GM12872 (cell line): Measurements from ENCODE around the gene GAS7.

ENCODE experiments used
- TF ChIP-seq, protein P1 (sequence below): IDR thresholded peaks from 3 replicates; pipeline ENCODE4 v1.5.1; 2011; ENCODE audit warnings: low read depth, mild to moderate bottlenecking, low read length, moderate library complexity; ENCODE audit not compliant: insufficient read depth

GAS7 gene

DNA sequence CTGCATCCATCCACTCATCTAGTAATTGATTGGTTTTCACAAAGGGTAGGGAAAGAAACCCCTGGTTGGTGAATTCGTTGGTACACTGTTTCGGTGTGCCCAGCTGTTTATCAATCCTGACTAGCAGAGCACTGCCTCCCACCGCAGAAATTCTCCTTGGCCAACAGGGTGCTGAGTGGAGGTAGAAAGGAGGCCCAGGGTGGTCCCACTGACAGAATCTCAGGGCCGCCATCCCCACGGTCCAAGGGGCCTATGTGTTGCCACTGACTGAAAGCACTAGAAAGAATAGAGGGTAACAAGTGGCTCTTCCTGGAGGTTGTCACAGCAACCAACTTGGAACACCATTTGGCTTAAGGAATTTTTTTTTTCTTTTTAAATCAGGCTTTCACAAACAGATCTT, 284.9 kb downstream of the GAS7 start:
- TF ChIP-seq, protein P1, sequence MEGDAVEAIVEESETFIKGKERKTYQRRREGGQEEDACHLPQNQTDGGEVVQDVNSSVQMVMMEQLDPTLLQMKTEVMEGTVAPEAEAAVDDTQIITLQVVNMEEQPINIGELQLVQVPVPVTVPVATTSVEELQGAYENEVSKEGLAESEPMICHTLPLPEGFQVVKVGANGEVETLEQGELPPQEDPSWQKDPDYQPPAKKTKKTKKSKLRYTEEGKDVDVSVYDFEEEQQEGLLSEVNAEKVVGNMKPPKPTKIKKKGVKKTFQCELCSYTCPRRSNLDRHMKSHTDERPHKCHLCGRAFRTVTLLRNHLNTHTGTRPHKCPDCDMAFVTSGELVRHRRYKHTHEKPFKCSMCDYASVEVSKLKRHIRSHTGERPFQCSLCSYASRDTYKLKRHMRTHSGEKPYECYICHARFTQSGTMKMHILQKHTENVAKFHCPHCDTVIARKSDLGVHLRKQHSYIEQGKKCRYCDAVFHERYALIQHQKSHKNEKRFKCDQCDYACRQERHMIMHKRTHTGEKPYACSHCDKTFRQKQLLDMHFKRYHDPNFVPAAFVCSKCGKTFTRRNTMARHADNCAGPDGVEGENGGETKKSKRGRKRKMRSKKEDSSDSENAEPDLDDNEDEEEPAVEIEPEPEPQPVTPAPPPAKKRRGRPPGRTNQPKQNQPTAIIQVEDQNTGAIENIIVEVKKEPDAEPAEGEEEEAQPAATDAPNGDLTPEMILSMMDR = no peak

DNA sequence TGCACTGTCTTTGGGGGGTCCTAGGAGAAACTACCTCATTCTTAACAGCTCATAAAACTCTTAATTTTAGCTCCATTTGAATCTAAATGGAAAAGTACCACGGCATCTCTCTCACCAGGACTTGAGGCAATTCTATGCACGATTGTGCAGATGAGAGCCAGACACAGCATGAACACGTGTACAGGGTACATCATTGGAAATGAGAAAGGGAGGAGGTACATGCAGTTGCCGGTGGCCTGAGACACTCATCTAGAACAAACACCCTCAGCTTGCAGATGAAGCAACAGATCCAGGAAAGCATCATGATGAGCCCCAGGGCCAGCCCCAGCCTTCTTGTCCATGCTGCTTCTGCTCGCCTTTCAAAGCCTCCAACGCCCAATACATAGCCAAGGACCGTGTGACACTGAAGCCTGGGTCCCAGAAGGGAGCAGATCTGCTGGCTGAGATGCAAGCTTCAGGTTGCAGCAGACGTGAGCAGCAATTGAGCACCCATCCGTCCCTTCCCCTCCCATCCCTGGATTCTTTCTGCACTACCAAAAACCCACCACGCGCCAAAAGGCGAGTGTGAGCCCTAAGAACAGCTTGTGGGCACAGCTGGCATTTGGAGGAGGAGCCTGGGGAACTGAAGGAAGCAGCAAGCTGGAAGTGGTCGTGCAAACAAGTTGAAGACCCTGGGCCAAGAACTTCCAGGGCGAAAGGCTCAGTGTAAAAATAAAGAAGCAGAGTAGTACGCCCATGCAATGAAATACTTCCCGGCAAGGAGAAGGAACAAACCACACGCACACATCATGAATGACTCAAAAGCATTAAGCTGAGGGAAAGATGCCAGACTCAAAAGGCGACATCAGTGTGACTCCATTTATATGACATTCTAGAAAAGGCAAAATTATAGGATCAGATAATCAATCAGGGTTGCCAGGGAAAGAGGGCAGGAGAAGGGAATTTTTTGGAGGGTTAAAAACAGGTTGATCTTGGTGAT, 286.0 kb downstream of the GAS7 start:
- TF ChIP-seq, protein P1 = no peak

DNA sequence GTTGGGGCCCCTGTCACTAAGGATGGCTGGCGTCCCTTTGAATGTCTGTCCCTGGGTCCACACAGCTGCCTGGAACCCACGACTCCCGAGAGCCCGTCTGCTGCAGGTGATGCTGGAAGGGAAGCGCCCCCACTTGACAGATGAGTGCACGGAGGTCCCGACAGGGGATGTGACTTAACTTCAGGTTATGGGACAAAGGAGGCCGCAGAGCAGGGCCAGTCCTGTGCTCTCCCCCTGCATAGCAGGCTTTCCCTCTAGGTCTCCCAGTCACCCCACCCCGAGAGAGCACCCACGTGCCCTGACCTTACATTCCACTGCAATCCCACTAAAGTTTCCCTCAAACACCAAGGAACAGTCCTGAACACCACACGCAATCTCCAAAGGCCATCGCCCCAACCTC, 287.3 kb downstream of the GAS7 start:
- TF ChIP-seq, protein P1 = no peak

DNA sequence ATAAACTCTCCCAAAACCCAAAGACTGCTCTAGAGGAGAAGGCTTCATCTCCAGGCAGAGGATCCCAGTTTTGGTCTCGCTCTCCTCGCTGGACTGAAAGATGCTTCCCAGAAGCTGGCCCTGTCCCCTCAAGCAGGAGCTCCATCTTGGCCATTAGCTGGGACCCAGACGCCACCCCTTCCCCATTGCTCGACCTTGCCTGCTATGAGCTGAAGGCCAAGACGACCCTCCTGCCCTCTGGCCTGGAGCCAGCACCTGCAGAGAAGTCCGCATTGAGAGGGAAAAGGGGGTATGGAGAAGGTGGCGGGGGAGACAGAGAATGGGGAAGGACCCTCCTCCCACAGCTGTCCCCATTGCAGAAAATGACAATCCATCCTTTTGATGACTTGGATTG, 289.8 kb downstream of the GAS7 start:
- TF ChIP-seq, protein P1 = no peak

DNA sequence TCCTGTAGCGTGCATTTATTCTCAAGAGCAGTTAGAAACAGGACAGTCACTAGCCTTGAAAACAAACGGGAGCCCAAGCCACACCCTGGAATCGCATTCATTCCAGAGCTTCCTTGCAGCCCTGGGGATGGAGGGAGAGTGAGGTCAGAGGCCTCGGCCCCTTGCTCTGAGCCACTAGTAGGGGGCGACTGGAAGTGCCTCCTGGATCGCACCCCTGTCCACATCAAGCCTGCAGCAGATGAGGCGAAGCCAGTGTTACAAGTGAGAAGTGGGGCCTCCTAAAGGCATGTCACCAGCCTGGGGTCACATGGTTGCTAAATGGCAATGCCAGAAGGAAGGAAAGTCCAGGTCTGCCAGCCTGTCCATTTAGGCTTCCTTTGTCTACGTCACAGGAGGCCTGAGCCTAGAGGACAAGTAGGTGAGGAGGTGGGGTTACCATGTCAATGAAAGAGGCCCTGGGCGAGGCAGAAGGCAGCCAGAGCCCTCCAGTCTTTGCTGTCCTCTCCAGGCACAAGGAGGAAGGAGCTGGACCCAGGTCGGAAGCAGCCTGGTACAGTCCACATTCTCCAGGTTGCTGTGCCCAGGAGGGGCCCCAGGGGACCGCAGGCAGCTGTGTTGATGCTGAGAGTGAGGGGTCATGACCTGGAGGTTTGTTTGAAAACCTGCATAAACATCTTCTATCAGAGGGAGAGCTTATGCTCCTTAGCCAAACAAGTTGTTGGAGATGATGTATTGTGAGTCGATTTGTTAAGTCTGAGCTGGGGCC, 290.3 kb downstream of the GAS7 start:
- TF ChIP-seq, protein P1 = no peak

DNA sequence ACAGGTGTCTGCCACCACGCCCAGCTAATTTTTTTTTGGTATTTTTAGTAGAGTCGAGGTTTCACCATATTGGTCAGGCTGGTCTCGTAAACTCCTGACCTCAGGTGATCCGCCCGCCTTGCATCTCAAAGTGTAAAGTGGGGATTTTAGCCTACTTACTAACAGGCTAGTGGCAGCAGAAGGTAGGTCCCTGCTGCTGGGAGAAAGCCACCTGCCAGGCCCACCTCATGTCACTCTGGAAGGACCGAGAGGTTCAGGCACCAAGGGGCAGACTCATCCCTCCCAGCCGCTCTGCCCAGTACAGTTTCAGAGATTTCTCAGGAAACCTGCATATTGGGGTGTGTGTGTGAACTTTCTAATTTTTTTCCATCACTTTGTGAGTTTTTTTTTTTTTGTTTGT, 291.3 kb downstream of the GAS7 start:
- TF ChIP-seq, protein P1 = no peak

DNA sequence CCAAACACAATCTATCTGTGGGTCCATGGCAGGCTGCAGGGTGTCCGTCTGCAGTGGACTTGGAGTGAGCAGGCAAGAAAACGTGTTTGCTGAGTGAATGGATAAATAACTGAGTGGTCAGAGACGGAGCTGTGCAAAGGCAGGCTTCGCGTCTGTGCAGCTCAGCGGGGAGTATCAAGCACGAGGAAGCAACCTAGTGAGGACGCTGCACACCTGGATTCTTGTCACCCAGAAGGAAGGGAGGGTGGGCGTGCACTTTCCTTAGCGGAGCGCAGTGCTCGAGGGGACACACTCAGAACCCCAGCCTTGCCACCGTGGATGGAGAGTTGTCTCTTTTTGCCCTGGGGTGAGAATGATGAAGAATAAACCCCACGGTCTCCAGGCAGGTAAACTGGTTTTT, 291.8 kb downstream of the GAS7 start:
- TF ChIP-seq, protein P1 = no peak
